Measurements from ENCODE around the gene PLIN4.
"Not testable (repeated sequence)": the region's sequence is repeated elsewhere in the genome, so short reads cannot be mapped to it uniquely, and the experiment has no call there.

Gene PLIN4

DNA sequence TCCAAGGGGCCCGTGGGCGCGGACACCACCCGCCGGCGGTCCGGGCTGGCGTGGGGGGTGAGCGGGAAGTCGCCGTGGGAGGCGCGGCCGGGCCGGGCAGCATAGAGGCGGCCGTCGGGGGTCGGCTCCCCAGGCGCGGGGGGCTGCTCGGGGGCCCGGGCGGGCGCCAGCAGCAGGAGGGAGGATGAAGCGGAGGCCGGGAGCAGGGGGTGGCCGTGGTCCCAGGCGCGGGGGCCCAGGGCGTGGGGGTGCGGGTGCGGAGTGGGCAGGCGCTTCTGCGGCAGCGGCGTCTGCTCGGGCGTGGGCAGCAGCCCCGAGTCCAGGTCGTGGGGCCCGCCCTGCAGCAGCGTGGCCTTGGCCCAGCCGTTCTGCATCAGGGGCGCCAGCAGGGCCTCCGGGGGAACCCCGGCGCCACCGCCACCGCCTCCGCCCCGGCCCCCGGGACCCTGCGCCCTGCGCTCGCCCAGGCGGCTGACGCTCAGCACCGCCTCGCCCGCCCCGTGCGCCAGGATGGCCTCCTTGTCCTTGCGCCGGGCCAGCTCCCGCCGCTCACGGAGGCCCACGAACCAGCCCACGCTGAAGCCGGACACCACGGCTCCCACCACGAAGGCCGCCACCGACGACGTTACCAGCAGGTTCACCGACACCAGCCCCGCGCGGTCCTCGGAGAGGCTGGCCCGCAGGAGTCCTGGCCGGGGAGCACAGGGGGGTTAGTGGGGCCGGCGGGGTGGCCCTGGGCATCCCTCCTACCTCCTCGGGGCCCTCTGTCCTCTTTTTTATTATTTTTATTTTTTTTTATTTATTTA lies 25.8 kb upstream of the PLIN4 start:
- DNase-seq, result no peak

DNA sequence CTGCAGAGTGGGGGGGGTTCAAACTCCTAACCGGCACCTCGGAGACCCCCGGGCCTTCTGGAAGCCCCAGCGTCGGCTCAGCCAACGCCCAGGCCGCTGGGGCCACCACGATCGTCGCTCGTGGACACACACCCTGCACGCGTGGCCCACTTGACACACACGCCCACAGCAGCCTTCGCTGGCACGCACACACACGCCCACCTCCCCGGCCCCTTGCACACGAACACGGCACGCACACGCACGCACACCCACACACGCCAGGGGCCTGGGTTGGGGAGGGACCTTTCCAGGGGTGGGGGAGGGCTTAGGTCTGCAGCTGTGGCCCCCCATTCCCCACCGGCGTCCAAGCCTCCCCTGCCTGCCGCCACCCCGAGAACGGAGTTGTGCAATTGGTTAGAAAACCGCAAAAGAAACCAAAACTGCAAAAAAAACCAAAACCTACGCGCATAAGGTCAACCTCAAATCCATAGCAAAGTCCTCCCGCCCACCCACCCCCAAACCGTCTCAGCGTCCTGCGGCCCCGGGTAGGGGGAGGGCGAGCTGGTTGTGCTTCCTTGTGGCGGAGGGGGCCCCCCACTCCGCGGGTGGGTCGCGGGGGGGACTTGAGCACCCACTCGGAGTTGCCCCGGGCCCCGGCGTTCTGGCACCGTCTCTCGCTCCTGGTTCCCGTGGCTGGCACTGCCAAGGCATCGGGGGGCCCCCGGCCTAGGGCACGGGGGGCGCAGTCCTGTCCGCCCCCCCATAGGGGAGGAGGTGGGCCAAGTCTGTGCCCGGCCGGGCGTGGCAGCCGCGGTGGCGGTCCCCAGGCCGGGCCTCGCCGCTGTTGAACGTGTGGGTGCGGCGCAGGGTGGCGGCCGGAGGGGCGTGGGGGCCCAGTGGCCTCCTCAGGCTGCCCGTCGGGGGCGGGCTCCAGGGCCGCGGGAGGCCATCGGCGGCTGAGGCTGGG lies 24.9 kb upstream of the PLIN4 start:
- DNase-seq, result no peak

DNA sequence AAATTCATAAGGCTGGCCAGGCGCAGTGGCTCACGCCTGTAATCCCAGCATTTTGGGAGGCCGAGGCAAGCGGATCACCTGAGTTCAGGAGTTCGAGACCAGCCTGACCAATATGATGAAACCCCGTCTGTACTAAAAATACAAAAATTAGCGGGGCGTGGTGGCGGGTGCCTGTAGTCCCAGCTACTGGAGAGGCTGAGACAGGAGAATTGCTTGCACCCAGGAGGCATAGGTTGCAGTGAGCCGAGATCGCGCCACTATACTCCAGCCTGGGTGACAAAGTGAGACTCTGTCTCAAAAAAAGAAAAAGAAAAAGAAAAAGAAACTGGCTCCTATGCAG lies 23.5 kb upstream of the PLIN4 start:
- DNase-seq, result not testable (repeated sequence)

DNA sequence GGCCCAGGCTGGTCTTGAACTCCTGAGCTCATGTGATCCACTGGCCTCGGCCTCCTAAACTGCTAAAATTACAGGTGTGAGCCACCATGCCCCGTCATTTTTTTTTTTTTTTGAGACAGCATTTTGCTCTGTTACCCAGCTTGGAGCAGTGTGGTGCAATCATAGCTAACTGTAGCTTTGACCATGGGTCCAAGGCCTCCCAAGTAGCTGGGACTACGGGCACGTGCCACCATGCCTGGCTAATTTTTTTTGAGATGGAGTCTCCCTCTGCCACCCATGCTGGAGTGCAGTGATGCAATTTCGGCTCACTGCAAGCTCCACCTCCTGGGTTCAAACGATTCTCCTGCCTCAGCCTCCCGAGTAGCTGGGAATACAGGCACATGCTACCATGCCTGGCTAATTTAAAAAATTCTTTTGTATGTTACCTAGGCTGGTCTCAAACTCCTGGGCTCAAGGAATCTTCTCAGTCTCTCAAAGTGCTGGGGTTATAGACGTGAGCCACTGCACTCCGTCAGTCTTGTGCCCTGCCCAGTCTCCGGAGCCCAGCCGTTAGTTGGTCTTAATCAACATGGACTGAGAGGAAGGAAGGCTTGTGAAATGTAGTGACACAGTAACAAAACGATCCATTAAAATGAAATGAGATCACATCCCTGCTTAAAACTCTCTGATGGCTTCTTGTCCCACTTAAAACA lies 23.0 kb upstream of the PLIN4 start:
- DNase-seq, result no peak

DNA sequence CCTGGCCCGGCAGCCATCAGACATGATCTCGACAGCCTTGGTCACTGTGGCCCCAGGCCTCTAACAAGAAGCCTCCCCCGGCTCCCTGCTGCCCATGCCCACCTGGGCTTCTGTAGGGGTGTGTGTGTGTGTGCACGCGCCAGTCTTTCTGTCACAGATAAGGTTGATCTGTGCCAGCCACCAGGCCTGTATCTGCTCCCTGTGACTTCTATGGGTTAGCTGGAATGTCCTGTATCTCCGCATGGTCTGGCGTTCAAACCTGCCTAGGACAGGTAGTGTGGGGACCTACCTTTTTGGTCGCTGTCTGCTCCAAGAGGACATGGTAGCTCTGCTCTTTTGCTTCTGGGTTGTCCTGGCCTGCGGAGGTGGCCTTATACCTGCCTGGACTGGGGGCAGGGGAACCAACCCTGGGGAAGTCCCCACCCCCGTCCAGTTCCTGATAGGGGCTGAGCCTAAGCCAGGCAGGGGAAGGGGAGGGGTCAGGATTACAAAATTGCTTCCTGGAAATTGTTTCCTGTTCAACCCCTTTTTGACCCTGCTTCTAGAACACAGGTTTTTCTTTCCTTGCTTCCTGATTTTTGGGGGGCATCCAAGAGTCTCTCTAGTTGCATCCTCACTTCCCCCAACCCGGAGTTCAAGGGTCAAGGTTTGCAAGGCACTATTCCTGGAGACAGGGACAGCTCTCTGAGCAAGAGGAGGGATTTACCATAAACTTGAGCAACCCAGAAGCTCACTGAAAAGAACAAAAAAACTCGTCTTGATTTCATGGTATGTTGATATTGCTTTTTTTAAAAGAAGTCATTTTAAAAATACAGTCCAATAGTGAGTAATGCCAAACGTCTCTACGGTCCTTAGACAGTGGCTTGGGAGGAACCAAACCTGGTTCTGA lies 21.7 kb upstream of the PLIN4 start, which contains the start of gene LRG1:
Gene LRG1, minus strand, starts transcription at position 344 of the 889 bp plus-strand sequence. Its CDS starts 23 bp downstream, at position 321.
- DNase-seq, result no peak

DNA sequence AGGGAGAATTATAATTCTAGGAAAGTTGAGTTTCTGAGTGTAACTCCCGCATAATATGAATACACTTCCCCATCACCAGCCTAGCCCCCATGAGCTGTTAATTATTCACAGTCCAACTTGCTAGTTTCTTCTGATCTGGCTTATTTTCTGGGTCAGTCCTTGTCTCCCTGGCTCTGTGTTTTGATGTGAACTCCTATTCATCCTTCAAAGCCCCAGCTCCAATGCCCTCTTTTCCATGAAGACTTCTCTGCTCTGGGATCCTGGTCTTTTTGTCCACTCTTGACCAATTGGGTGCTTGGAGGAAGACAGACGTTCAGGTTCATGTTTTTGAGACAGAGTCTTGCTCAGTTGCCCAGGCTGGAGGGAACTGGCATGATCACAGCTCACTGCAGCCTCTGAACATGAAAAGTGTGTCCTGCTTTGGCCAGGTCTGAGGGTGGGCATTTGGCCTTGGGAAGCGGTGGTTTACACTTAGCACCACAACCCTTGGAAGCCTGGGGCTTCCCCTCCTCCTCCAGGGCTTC lies 20.9 kb upstream of the PLIN4 start:
- no peak for DNase-seq

DNA sequence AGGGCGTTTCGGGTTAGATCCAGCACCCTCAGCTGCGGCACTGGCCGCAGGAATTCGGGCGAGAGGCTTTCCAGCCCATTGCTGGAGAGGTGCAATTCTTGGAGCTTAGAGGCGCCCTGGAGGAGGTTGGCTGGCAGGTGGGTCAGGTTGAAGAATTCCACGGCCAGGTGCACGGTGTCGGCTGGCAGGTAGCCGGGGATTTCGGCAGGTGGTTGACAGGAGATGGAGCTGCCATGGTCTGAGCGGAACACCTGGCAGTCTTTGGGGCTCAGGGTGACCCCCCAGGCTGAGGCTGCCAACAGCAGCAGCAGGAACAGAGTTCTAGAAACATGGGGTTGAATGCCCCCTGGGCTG lies 20.3 kb upstream of the PLIN4 start:
- no peak for DNase-seq

DNA sequence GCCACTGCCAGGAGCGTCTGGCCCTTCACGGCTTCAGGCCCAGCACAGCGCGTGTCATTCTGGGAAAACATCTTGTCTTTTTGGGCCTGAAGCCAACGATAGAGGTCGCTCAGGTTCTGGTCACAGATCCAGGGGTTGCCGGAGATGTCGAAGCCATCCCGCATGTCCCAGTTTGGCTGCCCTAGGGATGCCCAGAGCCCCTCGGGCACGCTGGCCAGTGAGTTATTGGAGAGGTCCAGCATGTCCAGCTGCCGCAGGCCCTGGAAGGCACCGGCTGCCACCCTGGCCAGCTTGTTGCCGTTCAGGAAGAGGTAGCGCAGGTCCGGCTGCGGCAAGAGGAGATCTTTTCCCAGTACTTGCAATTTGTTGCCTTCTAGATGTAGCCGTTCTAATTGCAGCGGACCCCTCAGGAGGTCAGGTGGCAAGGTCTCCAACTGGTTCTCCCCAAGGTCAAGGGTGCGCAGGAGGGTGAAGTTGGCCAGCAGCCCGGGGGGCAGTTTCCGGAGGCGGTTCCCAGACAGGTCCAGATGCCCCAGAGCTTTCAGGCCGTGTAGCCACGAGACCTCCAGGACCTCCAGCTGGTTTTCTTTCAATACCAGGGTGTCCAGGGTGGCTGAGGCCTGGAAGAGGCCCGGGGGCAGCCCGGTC lies 19.8 kb upstream of the PLIN4 start:
- peak; percentile 42 for DNase-seq

DNA sequence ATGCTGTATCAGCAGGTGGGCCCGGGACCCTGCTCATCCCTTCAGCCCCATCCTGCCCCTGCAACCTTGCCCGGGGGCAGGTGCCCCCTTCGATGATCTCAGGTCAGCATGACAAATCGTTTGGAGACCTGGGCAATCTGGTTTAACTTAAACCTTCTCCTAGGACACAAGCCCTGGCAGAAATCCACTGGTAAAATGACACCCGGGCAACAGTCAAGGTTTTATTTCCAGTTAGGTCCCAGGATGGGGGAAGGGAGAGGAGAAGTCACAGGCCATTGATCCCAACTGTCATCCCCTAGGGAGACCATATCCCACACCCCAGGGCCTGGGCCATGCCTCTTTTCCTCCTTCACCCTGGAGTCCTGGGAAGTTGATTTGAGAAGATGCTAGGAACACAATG lies 18.5 kb upstream of the PLIN4 start:
- DNase-seq, result no peak

DNA sequence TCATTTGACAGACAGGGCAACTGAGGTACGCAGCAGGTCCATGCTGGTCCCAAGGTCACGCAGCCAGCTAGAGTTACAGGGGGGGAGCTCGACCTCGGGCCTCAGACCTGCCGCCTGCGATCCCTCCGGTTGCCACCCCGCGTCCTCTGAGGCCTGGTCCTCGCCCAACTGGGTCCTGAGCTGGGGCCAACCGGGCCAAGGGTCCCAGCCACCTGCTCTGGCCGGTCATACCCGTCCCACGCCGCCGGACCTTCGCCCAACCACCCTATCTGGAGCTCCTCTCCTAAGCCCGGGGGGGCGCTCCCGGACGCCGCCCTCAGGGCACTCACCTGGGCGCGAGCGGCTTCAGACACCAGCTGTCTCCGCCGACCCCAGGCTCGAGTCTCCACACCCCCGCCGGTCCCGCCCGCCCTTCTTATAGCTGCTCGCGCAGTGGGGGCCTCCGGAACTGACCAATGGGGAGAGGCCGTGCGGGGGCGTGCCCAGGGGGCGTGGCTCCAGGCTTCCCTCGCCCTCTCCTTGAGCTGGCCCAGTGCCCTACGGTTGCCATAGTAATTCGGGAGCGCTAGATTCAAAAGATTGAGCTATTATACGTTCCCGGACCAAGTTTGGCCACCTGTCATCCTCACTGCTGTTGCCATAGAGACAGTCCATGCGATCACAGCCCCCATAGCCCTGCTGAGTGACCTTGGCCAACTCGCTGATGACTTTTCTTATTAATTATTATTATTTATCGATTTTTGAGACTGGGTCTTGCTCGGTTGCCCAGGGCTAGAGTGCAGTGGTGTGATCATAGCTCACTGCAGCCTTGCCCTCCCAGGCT lies 16.8 kb upstream of the PLIN4 start, which contains the start of gene PLIN5:
Gene PLIN5, minus strand, starts transcription at position 389 of the 823 bp plus-strand sequence. CDS start 1,150 bp downstream, outside the sequence.
- peak; percentile 91 for DNase-seq

DNA sequence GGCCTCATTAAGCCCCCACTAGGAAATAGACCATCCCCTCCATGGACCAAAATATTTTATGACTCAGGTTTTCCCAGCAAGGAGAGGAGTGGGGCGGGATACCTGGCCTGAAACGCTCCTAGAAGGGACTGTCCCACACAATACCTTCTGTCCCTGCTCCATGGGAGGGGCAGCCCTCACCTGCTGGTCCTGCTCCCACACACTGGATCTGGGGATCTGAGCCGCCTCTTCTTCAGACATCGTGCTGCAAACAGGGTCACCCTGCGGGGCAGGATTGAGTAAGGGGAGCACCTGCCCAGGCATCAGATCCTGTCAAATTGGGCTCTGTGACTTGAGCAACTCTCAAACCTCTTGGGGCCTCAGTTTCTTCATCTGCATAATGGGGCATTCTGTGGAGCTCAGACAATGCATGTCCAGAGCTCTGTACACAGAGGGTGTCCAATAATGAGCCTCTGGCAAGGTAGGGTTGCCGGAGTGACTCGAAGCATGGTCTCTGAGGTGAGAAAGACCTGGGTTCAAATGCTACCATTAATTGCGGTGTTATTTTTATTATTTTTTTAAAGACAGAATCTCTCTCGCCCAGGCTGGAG lies 15.6 kb upstream of the PLIN4 start:
- no peak for DNase-seq

DNA sequence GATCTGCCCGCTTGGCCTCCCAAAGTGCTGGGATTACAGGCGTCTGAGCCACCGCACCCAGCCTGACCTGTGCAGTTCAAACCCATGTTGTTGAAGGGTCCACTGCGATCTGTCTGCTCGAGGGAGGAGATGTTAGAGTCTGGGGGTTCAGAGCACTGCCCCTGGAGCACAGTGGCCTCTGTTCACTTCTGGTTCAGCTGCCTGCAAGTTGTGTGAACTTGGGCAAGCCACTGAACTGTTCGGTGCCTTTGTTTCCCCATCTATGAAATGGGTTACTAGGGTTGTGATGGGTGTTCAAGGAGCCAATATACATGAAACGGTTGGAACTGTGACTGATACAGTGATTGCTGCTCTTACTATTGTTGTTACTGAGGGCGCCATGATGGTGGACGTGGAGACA lies 15.0 kb upstream of the PLIN4 start:
- no peak for DNase-seq

DNA sequence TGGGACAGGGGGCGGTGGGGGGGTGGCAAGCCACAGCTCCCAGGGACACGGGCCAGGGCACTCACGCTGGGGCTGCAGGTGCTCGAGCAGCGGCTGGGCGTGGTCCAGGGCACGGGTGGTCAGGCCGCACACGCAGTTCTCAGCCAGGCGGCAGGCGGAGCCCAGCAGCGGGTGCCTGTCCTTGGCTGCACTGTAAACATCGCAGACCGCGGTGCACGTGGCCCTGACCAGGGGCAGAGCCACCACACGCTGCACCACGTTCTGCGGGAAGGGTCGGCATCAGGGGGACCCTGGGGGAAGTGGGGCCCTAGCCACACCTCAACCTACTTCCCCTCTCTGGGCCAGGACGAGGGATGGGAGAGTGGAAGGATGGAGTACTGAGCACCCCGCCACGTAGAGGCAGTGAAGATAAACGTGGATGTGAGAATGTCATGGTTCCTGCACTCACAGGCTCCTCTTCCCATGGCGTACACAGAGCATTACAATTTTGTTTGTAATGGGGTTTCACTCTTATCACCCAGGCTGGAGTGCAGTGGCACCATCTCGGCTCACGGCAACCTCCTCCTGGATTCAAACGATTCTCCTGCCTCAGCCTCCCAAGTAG lies 13.4 kb upstream of the PLIN4 start:
- DNase-seq, result no peak

DNA sequence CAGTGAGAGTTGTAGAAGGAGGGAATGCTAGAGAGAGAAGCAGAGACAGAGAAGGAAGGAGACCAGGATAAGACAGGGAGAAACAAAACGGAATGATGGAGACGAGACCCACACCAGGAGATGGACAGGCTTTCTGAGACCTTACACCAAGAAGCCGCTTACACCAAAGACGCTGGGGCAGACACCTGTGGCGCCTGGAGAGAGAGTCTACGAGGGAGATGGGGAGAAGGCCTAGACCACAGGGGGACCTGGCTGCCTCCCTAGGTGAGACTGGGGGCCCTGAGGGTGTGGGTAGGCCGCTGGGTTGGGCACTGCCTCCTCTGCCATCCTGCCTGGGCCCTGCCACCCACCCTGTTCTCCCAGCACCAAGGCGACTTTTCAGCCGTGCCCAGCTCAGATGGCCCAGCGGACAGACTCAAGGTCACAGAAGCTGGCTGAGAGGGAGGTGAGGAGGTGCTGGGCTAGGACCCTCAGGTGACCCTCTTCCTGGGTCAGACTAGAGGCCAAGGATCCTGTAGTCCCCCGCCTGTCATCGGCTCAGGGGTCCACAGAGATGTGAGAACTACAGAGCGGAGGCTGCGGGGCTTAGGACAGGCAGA lies 11.7 kb upstream of the PLIN4 start:
- DNase-seq, result no peak

DNA sequence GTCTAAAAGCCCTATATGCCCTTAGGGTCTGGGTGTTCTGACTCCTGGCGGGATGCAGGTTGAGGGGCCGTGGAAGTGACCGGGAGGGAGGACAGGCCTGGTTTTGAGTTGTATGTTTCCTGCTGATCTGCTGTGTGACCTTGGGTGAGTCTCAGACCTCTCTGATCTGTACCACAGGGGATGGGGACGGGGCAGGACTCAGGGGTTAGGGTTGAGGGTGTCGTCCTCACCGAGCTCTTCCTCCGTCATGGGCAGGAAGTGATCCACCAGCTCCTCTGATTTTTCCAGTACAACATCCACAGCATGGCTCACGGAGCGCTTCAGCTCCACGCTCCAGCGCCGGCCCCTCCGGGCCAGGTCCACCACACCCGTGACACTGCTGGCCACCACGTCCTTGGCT lies 10.6 kb upstream of the PLIN4 start:
- no peak for DNase-seq

DNA sequence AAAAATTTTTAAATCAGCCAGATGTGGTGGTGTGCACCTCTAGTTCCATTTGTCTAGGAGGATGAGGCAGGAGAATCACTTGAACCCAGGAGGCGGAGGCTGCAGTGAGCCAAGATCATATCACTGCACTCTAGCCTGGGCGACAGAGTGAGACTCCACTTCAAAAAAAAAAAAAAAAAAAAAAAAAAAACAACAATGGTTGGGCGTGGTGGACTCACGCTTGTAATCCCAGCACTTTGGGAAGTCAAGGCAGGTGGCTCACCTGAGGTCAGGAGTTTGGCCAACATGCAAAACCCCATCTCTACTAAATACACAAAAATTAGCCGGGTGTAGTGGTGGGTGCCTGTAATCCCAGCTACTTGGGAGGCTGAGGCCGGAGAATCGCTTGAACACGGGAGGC lies 9.1 kb upstream of the PLIN4 start:
- not testable (repeated sequence) for DNase-seq

DNA sequence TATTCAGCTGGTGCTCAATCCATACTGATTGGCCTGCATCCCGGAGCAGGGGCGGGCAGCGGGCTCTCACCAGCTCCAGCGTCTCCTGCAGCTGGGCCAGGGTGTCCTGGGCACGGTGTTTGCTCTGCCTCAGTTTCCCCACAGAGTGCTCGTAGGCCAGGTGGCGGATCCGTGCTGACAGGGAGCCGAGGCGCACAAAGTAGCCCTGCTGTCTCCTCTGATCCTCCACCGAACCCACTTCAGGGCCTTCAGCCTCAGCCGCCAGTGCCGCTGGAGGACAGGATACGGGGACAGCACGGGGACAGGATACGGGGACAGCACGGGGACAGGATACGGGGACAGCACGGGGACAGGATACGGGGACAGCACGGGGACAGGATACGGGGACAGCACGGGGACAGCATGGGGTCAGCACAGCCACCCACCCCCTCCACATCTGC lies 7.3 kb upstream of the PLIN4 start:
- DNase-seq, result no peak

DNA sequence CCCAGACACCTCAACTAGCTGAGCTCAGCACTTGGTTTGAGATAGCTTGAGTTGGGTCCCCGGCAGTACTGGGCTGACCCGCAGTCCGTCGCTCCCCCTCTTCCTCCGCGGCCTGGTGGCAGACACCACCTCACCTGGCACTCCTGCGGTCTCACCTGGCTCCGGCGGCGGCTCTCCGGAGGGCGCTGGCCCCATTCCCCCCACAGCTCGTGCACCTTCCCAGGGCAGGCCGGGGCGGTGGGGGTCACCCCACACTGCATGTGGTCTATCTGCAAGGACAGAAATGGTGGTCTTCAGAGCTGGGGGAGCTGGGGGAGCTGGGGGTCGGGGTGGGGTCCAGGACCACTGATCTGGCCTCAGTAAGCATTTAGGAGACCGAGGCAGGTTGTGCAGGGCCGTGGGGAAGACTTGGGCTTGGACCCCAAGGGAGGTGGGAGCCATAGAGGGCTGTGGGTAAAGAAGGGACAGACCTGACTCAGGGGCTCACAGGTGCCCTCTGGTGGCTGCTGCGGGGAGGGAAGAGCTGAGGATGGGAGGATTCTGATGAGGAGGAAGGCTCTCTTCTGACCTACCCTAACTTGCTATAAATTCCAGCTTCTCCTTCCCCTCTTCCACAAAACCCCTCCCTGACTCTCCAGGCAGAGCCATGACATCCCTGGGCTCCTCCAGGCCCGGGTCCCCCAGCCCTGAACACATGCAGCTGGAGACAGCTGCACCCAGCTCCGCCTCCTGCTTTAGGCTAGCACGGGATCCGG lies 6.7 kb upstream of the PLIN4 start:
- DNase-seq, result peak; percentile 50

Measured in NCI-H82 (cell line).